ENCODE results near the gene BZW2.

DNA sequence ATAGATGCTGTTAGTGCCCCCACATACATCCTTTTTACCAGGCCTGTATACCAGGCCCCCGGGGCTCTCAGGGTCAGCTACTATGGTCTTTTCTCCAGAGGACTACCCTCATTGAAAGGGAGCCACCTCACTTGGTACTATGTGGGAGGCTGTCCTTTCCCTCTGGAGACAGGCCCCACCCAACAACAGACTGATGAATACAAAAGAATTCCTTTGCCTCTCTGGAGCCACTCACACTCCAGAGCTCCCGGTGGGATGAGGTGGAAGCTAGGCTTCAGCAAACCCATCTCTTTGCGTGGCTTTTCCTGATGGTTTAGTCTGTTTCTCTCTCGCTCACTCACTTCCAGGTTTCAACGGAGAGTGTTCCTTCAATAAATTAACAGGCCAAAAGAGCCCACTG is 30.8 kb upstream of the BZW2 start:
- TF ChIP-seq CTCF (IDR thresholded peaks at IDR 0.05 in 4 of 5, conservative IDR thresholded peaks at IDR 0.05 in 1 of 5) (no peak), POLR2A (IDR thresholded peaks at IDR 0.05) (no peak)
